GM18526 (cell line): ENCODE results near the gene NACC1.

ENCODE experiments used
- POLR2A ChIP-seq: IDR thresholded peaks from 3 replicates; pipeline ENCODE4 v1.6.1; 2011; ENCODE audit not compliant: insufficient read length; ENCODE audit errors: extremely low read depth

The NACC1 gene

DNA sequence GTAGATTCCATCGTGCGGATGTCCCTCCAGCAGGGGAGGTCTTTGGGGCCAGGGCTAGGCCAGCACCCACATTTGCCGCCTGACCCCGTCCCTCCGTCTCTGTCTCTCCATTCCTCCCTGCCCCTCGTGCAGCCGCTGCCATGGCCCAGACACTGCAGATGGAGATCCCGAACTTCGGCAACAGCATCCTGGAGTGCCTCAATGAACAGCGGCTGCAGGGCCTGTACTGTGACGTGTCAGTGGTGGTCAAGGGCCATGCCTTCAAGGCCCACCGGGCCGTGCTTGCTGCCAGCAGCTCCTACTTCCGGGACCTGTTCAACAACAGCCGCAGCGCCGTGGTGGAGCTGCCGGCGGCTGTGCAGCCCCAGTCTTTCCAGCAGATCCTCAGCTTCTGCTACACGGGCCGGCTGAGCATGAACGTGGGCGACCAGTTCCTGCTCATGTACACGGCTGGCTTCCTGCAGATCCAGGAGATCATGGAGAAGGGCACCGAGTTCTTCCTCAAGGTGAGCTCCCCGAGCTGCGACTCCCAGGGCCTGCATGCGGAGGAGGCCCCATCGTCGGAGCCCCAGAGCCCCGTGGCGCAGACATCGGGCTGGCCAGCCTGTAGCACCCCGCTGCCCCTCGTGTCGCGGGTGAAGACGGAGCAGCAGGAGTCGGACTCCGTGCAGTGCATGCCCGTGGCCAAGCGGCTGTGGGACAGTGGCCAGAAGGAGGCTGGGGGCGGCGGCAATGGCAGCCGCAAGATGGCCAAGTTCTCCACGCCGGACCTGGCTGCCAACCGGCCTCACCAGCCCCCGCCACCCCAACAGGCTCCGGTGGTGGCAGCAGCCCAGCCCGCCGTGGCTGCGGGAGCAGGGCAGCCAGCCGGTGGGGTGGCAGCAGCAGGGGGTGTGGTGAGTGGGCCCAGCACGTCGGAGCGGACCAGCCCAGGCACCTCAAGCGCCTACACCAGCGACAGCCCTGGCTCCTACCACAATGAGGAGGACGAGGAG lies 17.3 kb downstream of the NACC1 start:
- no peak for TF ChIP-seq POLR2A

- no peak for TF ChIP-seq POLR2A
Measured at GRCh38 chr19:13137290-13137794, 19.3 kb downstream of the NACC1 start.

GRCh38 chr19:13138171-13138915 lies 20.3 kb downstream of the NACC1 start:
- no peak for TF ChIP-seq POLR2A

DNA sequence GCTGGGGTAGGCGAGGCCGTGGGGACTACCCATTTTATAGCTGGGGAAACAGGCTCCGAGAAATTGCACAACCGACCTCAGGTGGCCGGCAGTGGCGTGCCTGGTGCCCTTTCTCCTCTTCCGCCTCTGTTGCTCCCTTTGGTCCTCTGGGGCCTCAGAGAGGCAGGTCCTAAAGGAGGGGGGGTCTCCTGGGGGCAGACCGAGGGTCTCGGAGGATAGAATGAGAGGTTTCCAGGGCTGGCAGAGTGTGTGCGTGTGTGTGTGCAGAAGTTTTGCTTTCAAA lies 20.8 kb downstream of the NACC1 start:
- no peak for TF ChIP-seq POLR2A

GRCh38 chr19:13139633-13140311 lies 21.7 kb downstream of the NACC1 start:
- no peak for TF ChIP-seq POLR2A

- TF ChIP-seq POLR2A, result no peak
Measured at GRCh38 chr19:13146763-13147563, 28.9 kb downstream of the NACC1 start.

GRCh38 chr19:13149628-13150186 lies 31.6 kb downstream of the NACC1 start:
- TF ChIP-seq POLR2A, result no peak

DNA sequence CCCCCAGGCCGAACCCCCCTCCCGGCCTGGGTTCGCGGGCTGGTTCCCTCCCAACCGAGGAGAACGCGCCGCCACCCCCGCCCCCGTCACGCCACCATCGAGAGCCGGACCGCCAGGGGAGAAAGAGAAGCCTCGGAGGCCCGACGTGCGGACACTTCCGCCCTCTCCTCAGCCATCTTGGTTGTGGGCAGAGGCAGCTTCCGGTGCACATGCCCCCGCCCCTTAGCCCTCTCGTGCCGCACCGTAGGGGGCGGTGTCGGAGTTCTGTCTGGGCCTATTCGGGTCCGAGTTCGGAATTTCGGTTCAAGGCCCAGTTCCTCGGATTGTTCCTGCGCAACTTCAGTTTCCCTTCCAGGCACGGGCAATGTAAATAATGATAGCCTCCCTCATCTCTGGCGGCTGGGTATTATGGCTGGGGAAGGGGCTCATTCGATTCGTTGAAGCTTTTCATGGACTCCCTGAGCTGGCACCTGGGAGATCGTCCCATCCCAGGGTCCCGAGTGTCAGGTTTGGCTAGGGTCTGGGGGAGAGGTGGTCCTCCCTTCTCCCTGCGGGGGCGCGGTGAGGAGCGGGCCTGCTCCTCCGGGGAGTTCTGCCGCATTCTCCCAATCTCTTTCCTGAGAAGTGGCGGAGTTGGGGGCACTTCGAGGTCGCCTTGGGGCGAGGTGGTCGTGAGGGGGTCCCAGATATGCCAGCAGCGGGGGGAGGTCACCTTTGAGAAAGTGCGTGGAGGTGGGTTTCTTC lies 32.3 kb downstream of the NACC1 start, which contains the start of the genes IER2 and STX10:
Gene IER2 (plus strand): TSS at position 225 of the 744 bp plus-strand sequence. CDS start 2,776 bp downstream, outside the sequence.
Gene STX10 (minus strand): TSS at position 189 of the 744 bp plus-strand sequence. CDS start 202 bp downstream, outside the sequence.
- peak; percentile 34 for TF ChIP-seq POLR2A

GRCh38 chr19:13150931-13151604 lies 33.0 kb downstream of the NACC1 start:
- no peak for TF ChIP-seq POLR2A

GRCh38 chr19:13151605-13152355 lies 33.7 kb downstream of the NACC1 start:
- peak; percentile 46 for TF ChIP-seq POLR2A

DNA sequence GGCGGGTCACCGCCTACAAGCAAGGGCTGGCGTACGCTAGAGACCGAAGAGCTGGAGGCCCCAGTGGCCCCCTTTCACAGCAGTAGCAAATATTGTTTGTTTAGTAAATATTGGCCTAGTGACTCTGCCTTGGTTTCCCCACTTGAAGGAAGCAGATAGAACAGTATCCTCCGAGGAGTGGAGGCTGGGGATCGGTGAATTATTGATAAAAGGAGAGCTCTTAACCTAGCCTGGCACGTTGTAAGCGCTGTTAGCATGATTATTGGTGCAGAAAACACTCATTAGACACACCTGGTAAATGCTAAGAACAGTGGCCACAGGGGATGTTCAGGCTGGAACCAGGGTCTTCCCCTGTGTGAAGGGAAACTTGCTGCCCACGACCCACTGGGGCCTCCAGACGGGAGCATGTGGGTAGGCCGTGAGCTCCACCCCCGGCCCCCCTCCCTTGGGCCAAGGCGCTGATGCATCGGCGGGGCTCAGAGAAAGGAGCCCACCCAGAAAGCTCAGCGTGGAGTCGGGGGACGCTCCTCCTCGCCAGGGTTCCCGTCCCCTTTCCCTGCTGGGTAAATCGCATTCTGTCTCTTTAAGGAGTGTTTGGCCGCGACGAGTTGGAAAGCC lies 34.4 kb downstream of the NACC1 start:
- TF ChIP-seq POLR2A, result no peak

DNA sequence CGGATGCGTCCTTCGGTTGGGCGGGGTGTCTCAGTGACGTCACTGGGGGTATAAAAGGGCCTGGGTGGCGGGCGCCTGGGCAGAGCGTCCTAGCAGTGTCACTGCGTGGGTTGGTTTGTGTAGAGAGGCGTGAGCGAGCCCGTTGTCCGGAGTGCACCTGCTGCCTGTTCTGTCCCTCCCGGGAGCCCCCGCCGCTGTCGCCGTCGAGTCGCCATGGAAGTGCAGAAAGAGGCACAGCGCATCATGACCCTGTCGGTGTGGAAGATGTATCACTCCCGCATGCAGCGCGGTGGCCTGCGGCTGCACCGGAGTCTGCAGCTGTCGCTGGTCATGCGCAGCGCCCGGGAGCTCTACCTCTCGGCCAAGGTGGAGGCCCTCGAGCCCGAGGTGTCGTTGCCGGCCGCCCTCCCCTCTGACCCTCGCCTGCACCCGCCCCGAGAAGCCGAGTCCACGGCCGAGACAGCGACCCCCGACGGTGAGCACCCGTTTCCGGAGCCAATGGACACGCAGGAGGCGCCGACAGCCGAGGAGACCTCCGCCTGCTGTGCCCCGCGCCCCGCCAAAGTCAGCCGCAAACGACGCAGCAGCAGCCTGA lies 35.0 kb downstream of the NACC1 start:
- peak; percentile 100 for TF ChIP-seq POLR2A
